IMR-90 (cell line): ENCODE measurements around the gene TAT. TPM values are rescaled to one million over a fixed set of nuclear protein-coding genes. Genes with fewer than 3 reads are reported as not detected.

Experiments used
- ATAC-seq: fragments of 200-7000 bp; cut with Tn5 transposase; 2 replicates; pipeline ENCODE4 v1.9.1; 2020; ENCODE audit warnings: low read depth, mild to moderate bottlenecking, moderate library complexity
- BruUV-seq: library from RNA; stranded (reverse); fragments of 400-500 nt; replicated peaks from 2 replicates; lab custom pipeline; 2021; lab: Mats Ljungman, UMichigan
- CTCF ChIA-PET: fragments of 300-600 bp; formaldehyde crosslinking; extraction: SDS; loops from one replicate; lab custom pipeline; 2021; ENCODE audit warnings: antibody characterized with exemption; lab: Yijun Ruan, JAX
- POLR2A ChIA-PET: fragments of 300-600 bp; sonication (Branson Sonifier 250); formaldehyde crosslinking; loops from one replicate; lab custom pipeline; 2022; ENCODE audit warnings: antibody characterized with exemption; ENCODE audit not compliant: unreplicated experiment; lab: Charles Lee
- DNase-seq: peaks from one replicate; pipeline ENCODE4 v3.0.0; 2013
- H2AFZ ChIP-seq: replicated peaks from 2 replicates; pipeline ENCODE3; 2013; ENCODE audit warnings: low read length, mild to moderate bottlenecking; ENCODE audit not compliant: poor library complexity
- H2AK5ac ChIP-seq: 2 replicates; pipeline ENCODE4 v1.6.1; 2013; ENCODE audit warnings: low read depth, low read length, inconsistent platforms
- H2AK9ac ChIP-seq: replicated peaks from 2 replicates; pipeline ENCODE3; 2013; ENCODE audit warnings: mild to moderate bottlenecking, low read depth, low read length, moderate library complexity; ENCODE audit not compliant: poor library complexity
- H2BK120ac ChIP-seq: 2 replicates; pipeline ENCODE4 v1.6.1; 2013; ENCODE audit warnings: low read depth, low read length, inconsistent platforms
- H2BK15ac ChIP-seq: 3 replicates; pipeline ENCODE4 v1.6.1; 2013; ENCODE audit warnings: low read depth, low read length, inconsistent platforms
- H2BK20ac ChIP-seq: 2 replicates; pipeline ENCODE4 v1.6.1; 2013; ENCODE audit warnings: low read depth, mild to moderate bottlenecking, inconsistent platforms, low read length, moderate library complexity
- H2BK5ac ChIP-seq: 2 replicates; pipeline ENCODE4 v1.6.1; 2013; ENCODE audit warnings: mild to moderate bottlenecking, low read depth, low read length, inconsistent platforms; ENCODE audit not compliant: poor library complexity, severe bottlenecking
- H3K14ac ChIP-seq: replicated peaks from 2 replicates; pipeline ENCODE4 v1.6.1; 2013; ENCODE audit warnings: low read depth, low read length, inconsistent platforms
- H3K18ac ChIP-seq: 2 replicates; pipeline ENCODE4 v1.6.1; 2013; ENCODE audit warnings: low read depth, low read length, control low read depth
- H3K23ac ChIP-seq: 2 replicates; pipeline ENCODE4 v1.6.1; 2013; ENCODE audit warnings: low read depth, low read length, inconsistent platforms
- H3K27ac ChIP-seq: 2 replicates; pipeline ENCODE4 v1.5.1; 2013; ENCODE audit warnings: mild to moderate bottlenecking, control low read depth, low read length; ENCODE audit not compliant: insufficient read depth
- H3K27me3 ChIP-seq: 2 replicates; pipeline ENCODE4 v1.6.1; 2013; ENCODE audit warnings: low read length; ENCODE audit not compliant: control insufficient read depth, insufficient read depth
- H3K36me3 ChIP-seq: 2 replicates; pipeline ENCODE4 v1.6.1; 2013; ENCODE audit warnings: low read length, mixed read lengths; ENCODE audit not compliant: control insufficient read depth, insufficient read depth
- H3K4ac ChIP-seq: 2 replicates; pipeline ENCODE4 v1.6.1; 2013; ENCODE audit warnings: low read depth, low read length, inconsistent platforms
- H3K4me1 ChIP-seq: 2 replicates; pipeline ENCODE4 v1.6.1; 2013; ENCODE audit warnings: low read length, mixed read lengths; ENCODE audit not compliant: control insufficient read depth, insufficient read depth
- H3K4me2 ChIP-seq: 2 replicates; pipeline ENCODE4 v1.6.1; 2013; ENCODE audit warnings: low read depth, mild to moderate bottlenecking, control low read depth, low read length, moderate library complexity
- H3K4me3 ChIP-seq: 2 replicates; pipeline ENCODE4 v1.5.1; 2013; ENCODE audit warnings: low read depth, mild to moderate bottlenecking, control low read depth, low read length, moderate library complexity; ENCODE audit not compliant: insufficient read depth
- H3K56ac ChIP-seq: 2 replicates; pipeline ENCODE4 v1.6.1; 2013; ENCODE audit warnings: low read length, inconsistent platforms; ENCODE audit not compliant: insufficient read depth; ENCODE audit errors: extremely low read depth
- H3K79me1 ChIP-seq, 2 experiments: 2 replicates each; pipeline ENCODE4 v1.6.1; 2013; ENCODE audit warnings: low read length in 2 of 2, inconsistent platforms in 1 of 2, low read depth in 1 of 2
- H3K9ac ChIP-seq: 2 replicates; pipeline ENCODE4 v1.6.1; 2013; ENCODE audit warnings: low read depth, low read length, control low read depth
- H3K9me1 ChIP-seq: 2 replicates; pipeline ENCODE4 v1.6.1; 2013; ENCODE audit warnings: low read length, inconsistent platforms; ENCODE audit not compliant: insufficient read depth
- H3K9me3 ChIP-seq: 2 replicates; pipeline ENCODE4 v1.6.1; 2013; ENCODE audit warnings: low read length; ENCODE audit not compliant: control insufficient read depth, insufficient read depth
- H4K20me1 ChIP-seq: 2 replicates; pipeline ENCODE4 v1.6.1; 2013; ENCODE audit warnings: low read length, inconsistent platforms; ENCODE audit not compliant: insufficient read depth
- H4K5ac ChIP-seq: 2 replicates; pipeline ENCODE4 v1.6.1; 2013; ENCODE audit warnings: mild to moderate bottlenecking, low read depth, low read length, control low read depth
- H4K8ac ChIP-seq, 2 experiments: 2 replicates each; pipeline ENCODE4 v1.6.1; 2013; ENCODE audit warnings: low read depth in 2 of 2, low read length in 2 of 2, control low read depth in 1 of 2, inconsistent platforms in 1 of 2
- H4K91ac ChIP-seq: 2 replicates; pipeline ENCODE4 v1.6.1; 2013; ENCODE audit warnings: low read depth, low read length, inconsistent platforms; ENCODE audit not compliant: insufficient read depth
- BHLHE40 ChIP-seq: fragments of 150-350 bp; IDR thresholded peaks from 2 replicates; pipeline ENCODE4 v1.6.1; 2016; ENCODE audit warnings: mild to moderate bottlenecking, low read depth, low read length
- CEBPB ChIP-seq: IDR thresholded peaks from 2 replicates; pipeline ENCODE4 v1.6.1; 2012; ENCODE audit warnings: low read depth, low read length, improper control_type of control experiment
- CHD1 ChIP-seq: IDR thresholded peaks from 2 replicates; pipeline ENCODE4 v1.6.1; 2012; ENCODE audit warnings: low read depth, low read length, improper control_type of control experiment
- CTCF ChIP-seq: conservative IDR thresholded peaks from 2 replicates; pipeline ENCODE4 v1.5.1; 2012; ENCODE audit warnings: mild to moderate bottlenecking, low read depth, low read length, improper control_type of control experiment
- ELK1 ChIP-seq: fragments of 150-350 bp; IDR thresholded peaks from 2 replicates; pipeline ENCODE4 v1.6.1; 2016; ENCODE audit warnings: low read depth, mild to moderate bottlenecking, low read length, moderate library complexity, borderline replicate concordance
- FOS ChIP-seq: fragments of 150-350 bp; IDR thresholded peaks from 2 replicates; pipeline ENCODE4 v1.6.1; 2016; ENCODE audit warnings: low read depth, low read length
- MAFK ChIP-seq: IDR thresholded peaks from 2 replicates; pipeline ENCODE4 v1.6.1; 2012; ENCODE audit warnings: low read depth, low read length, improper control_type of control experiment
- MAZ ChIP-seq: IDR thresholded peaks from 2 replicates; pipeline ENCODE4 v1.6.1; 2012; ENCODE audit warnings: low read depth, mild to moderate bottlenecking, low read length, improper control_type of control experiment, moderate library complexity, borderline replicate concordance
- MXI1 ChIP-seq: IDR thresholded peaks from 2 replicates; pipeline ENCODE4 v1.6.1; 2012; ENCODE audit warnings: low read depth, mild to moderate bottlenecking, low read length, moderate library complexity, borderline replicate concordance
- NFE2L2 ChIP-seq: fragments of 150-350 bp; IDR thresholded peaks from 2 replicates; pipeline ENCODE4 v1.6.1; 2016; ENCODE audit warnings: low read depth, mild to moderate bottlenecking, low read length
- POLR2A ChIP-seq: IDR thresholded peaks from 2 replicates; pipeline ENCODE4 v1.6.1; 2012; ENCODE audit warnings: mild to moderate bottlenecking, low read depth, low read length
- RAD21 ChIP-seq: IDR thresholded peaks from 2 replicates; pipeline ENCODE4 v1.6.1; 2012; ENCODE audit warnings: low read length, improper control_type of control experiment
- RCOR1 ChIP-seq: IDR thresholded peaks from 2 replicates; pipeline ENCODE4 v1.6.1; 2012; ENCODE audit warnings: mild to moderate bottlenecking, low read length, improper control_type of control experiment; ENCODE audit not compliant: insufficient replicate concordance
- RFX5 ChIP-seq: IDR thresholded peaks from 2 replicates; pipeline ENCODE4 v1.8.0; 2012; ENCODE audit warnings: low read depth, mild to moderate bottlenecking, low read length, moderate library complexity
- SMC3 ChIP-seq: fragments of 150-350 bp; IDR thresholded peaks from 2 replicates; pipeline ENCODE4 v1.6.1; 2016; ENCODE audit warnings: low read depth, mild to moderate bottlenecking, antibody characterized with exemption, low read length, moderate library complexity
- WGBS, 2 experiments: methylation state at CpG; one replicate each; pipeline versions ENCODE4 v1.1.5 to v1.1.7; 2013; ENCODE audit warnings: missing lambda C conversion rate in 2 of 2; ENCODE audit not compliant: insufficient read length in 1 of 2; ENCODE audit errors: extremely low coverage in 2 of 2; 5-methylcytosine and 5-hydroxymethylcytosine counted together
- dilution Hi-C: fragments of 300-500 bp; cut with HindIII; formaldehyde crosslinking; loops from one replicate; pipeline ENCODE4 v1.14.3; 2018; ENCODE audit warnings: low sequenced_read_pairs; ENCODE audit not compliant: unreplicated experiment
- in situ Hi-C: fragments of 300-500 bp; cut with MboI; formaldehyde crosslinking; loops from 3 replicates; pipeline ENCODE4 v1.14.3; 2019; ENCODE audit warnings: low sequenced_read_pairs, inconsistent platforms, mixed read lengths
- intact Hi-C: fragments of 100-400 bp; cut with micrococcal nuclease; formaldehyde crosslinking; loops from 2 replicates; pipeline ENCODE4 v1.10.0; 2022
- polyA plus RNA-seq, 3 experiments: library from polyadenylated mRNA; depleted of rRNA; stranded (reverse); fragments of >200 nt; gene quantifications; 2 replicates each; pipeline ENCODE4 v1.2.3, GENCODE V29; 2012; ENCODE audit warnings: low replicate concordance in 1 of 3
- total RNA-seq: library from RNA; depleted of rRNA; stranded (reverse); fragments of >200 nt; gene quantifications from 2 replicates; pipeline ENCODE4 v1.2.3, GENCODE V29; 2012
- TF ChIP-seq, protein P1 (sequence below): fragments of 150-350 bp; IDR thresholded peaks from 2 replicates; pipeline ENCODE4 v1.6.1; 2017; ENCODE audit warnings: mild to moderate bottlenecking, antibody characterized with exemption, low read length, low read depth

The TAT gene
- total and polyA plus RNA-seq, 2 of the 4 experiments (the other 2 are of a cell fraction), result not detected

DNA sequence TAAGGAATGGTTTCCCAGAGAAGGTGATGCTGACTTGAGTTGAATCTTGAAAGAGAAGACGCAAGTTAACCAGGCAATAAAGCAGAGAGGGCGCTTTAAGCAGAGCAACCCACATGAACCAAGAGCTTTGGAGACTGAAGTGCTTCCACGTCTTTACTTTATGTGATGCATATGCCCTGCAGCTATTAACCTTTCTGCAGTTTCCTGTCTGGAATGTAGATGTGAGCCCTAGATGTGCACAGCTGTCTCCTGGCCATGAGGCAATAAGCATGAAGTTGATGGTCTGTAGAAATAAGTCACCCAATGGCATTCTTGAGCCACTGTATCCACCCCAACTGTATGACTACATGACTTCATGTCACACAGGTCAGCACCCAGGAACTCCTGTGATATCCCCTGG, 56.3 kb downstream of the TAT start:
- H2BK15ac ChIP-seq, result no peak overlapping the region
- H3K14ac ChIP-seq, result no peak overlapping the region
- no peak for DNase-seq
- no peak overlapping the region for H3K9ac ChIP-seq
- no peak overlapping the region for H4K5ac ChIP-seq
- no peaks in the 10 kb centered on the region for H4K20me1 ChIP-seq
- H3K9me3 ChIP-seq, result no peaks in the 10 kb centered on the region
- no peak overlapping the region for H2BK5ac ChIP-seq
- H2AFZ ChIP-seq, result no peak overlapping the region
- no peaks in the 10 kb centered on the region for H3K36me3 ChIP-seq
- H3K18ac ChIP-seq, result no peak overlapping the region
- WGBS, 2 experiments, result no CpG with 5 or more reads among the region's 3 CpGs
- intact Hi-C loops, result no loop called here
- H3K4ac ChIP-seq, result no peak overlapping the region
- in situ Hi-C loops, result no loop called here
- no peaks in the 10 kb centered on the region for H3K79me1 ChIP-seq
- BruUV-seq, result no TSS peak
- H2BK120ac ChIP-seq, result no peak overlapping the region
- no peak overlapping the region for H4K91ac ChIP-seq
- H2AK5ac ChIP-seq, result no peak overlapping the region
- no peak overlapping the region for H2AK9ac ChIP-seq
- no peak for TF ChIP-seq RFX5
- TF ChIP-seq CHD1, result no peak
- no peak for TF ChIP-seq BHLHE40
- TF ChIP-seq SMC3, result no peak
- no peak for TF ChIP-seq ELK1
- TF ChIP-seq, protein P1, sequence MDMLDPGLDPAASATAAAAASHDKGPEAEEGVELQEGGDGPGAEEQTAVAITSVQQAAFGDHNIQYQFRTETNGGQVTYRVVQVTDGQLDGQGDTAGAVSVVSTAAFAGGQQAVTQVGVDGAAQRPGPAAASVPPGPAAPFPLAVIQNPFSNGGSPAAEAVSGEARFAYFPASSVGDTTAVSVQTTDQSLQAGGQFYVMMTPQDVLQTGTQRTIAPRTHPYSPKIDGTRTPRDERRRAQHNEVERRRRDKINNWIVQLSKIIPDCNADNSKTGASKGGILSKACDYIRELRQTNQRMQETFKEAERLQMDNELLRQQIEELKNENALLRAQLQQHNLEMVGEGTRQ, result no peak
- TF ChIP-seq MXI1, result no peak
- no peak for TF ChIP-seq CTCF
- TF ChIP-seq RCOR1, result no peak
- no peak for TF ChIP-seq POLR2A
- TF ChIP-seq NFE2L2, result no peak
- TF ChIP-seq CEBPB, result no peak
- TF ChIP-seq MAFK, result no peak
- TF ChIP-seq MAZ, result no peak
- TF ChIP-seq FOS, result no peak
- no peak for TF ChIP-seq RAD21
- H3K4me1 ChIP-seq, result no peaks in the 10 kb centered on the region
- no peaks in the 10 kb centered on the region for H3K9me1 ChIP-seq
- H3K4me3 ChIP-seq, result no peak overlapping the region
- H3K23ac ChIP-seq, result no peak overlapping the region
- no peak overlapping the region for H2BK20ac ChIP-seq
- H4K8ac ChIP-seq, result no peak overlapping the region
- H3K27me3 ChIP-seq, result no peaks in the 10 kb centered on the region
- no peak overlapping the region for H3K4me2 ChIP-seq
- ChIA-PET POLR2A (no interaction called here), CTCF (no interaction called here)
- ATAC-seq, result no peak
- H3K56ac ChIP-seq, result no peak overlapping the region
- H3K27ac ChIP-seq, result no peak overlapping the region
- dilution Hi-C loops, result no loop called here
